Lower lobe of right lung (tissue), 2 donors: ENCODE data around the gene VPS26A. TPM values are rescaled to one million over a fixed set of nuclear protein-coding genes. Genes with fewer than 3 reads are reported as not detected.

ENCODE experiments used
- ATAC-seq, 2 donors: fragments of 200-7000 bp; cut with Tn5 transposase; one replicate each; pipeline ENCODE4 v1.9.1; 2020 to 2022; ENCODE audit warnings: mild to moderate bottlenecking in 2 of 2, moderate library complexity in 2 of 2
- DNase-seq: peaks from one replicate; pipeline ENCODE4 v3.0.0-alpha.2; 2020
- H3K27ac ChIP-seq: fragments of 200-600 bp; one replicate; pipeline ENCODE4 v1.8.0; 2022
- H3K27me3 ChIP-seq: fragments of 200-600 bp; one replicate; pipeline ENCODE4 v1.8.0; 2022; ENCODE audit warnings: low read depth
- H3K36me3 ChIP-seq: fragments of 200-600 bp; one replicate; pipeline ENCODE4 v1.8.0; 2022; ENCODE audit warnings: mild to moderate bottlenecking
- H3K4me1 ChIP-seq: fragments of 200-600 bp; one replicate; pipeline ENCODE4 v1.8.0; 2022
- H3K4me3 ChIP-seq: fragments of 200-600 bp; one replicate; pipeline ENCODE4 v1.8.0; 2022; ENCODE audit warnings: mild to moderate bottlenecking
- H3K9me3 ChIP-seq: fragments of 200-600 bp; one replicate; pipeline ENCODE4 v1.8.0; 2022
- CTCF ChIP-seq: fragments of 200-600 bp; IDR thresholded peaks from one replicate; pipeline ENCODE4 v1.8.0; 2022; ENCODE audit warnings: antibody characterized with exemption, mild to moderate bottlenecking
- intact Hi-C: fragments of 100-400 bp; cut with DNase I; formaldehyde crosslinking; loops from one replicate; pipeline ENCODE4 v1.11.0; 2022
- total RNA-seq: library from RNA; stranded (reverse); fragmentation: NEBNext Ultra II Directional; extraction: Animal tissue kit (Norgen Biotek cat#: 25700); gene quantifications from one replicate; pipeline ENCODE4 v1.2.1, GENCODE V29; 2021
- donor health status: DM: no; HTN: yes; CAD: no; lungs with severe emphysema.

VPS26A gene
- total RNA-seq, 1 donor from 2014 or later, result 51.2 TPM

GRCh38 chr10:69179743-69180524, 56.0 kb downstream of the VPS26A start, which contains the start of gene SUPV3L1:
Gene SUPV3L1 (plus strand): TSS chr10:69180234. CDS start chr10:69180292, 58 bp downstream.
- H3K4me3 ChIP-seq, result peak within 1 kb of the TSS; percentile 100
- intact Hi-C loops, result no loop called here
- no peak for TF ChIP-seq CTCF

GRCh38 chr10:69180525-69181204, 56.7 kb downstream of the VPS26A start:
- peaks cover 30% of the 10 kb centered on the region for H3K4me1 ChIP-seq
- H3K27me3 ChIP-seq, result no peaks in the 10 kb centered on the region
- H3K9me3 ChIP-seq, result no peaks in the 10 kb centered on the region
- intact Hi-C loops, result no loop called here
- no peak for DNase-seq
- H3K4me3 ChIP-seq, result peak overlapping the region; percentile 100
- peak overlapping the region; percentile 96 for H3K27ac ChIP-seq
- TF ChIP-seq CTCF, result no peak
- ATAC-seq, result no peak
- peaks cover 21% of the 10 kb centered on the region for H3K36me3 ChIP-seq

More at GRCh38 chr10:69179743-69180524, 56.0 kb downstream of the VPS26A start, which contains the start of gene SUPV3L1:
- Histone ChIP-seq H3K9me3 (no peaks in the 10 kb centered on the region), H3K36me3 (peaks cover 20% of the 10 kb centered on the region), H3K27me3 (no peaks in the 10 kb centered on the region), H3K4me1 (peaks cover 30% of the 10 kb centered on the region), H3K27ac (peak within 1 kb of the TSS; percentile 96)
- peak; percentile 98 to 99 for ATAC-seq
- peak; percentile 96 for DNase-seq

- Histone ChIP-seq H3K27ac (no peak overlapping the region), H3K27me3 (no peaks in the 10 kb centered on the region), H3K4me1 (peaks cover 30% of the 10 kb centered on the region), H3K4me3 (peak overlapping the region; percentile 100), H3K9me3 (no peaks in the 10 kb centered on the region), H3K36me3 (peaks cover 28% of the 10 kb centered on the region)
- ATAC-seq (no peak), DNase-seq (no peak)
- intact Hi-C loops, result no loop called here
- TF ChIP-seq CTCF, result no peak
Observed at GRCh38 chr10:69181433-69181832, 57.5 kb downstream of the VPS26A start.

DNA sequence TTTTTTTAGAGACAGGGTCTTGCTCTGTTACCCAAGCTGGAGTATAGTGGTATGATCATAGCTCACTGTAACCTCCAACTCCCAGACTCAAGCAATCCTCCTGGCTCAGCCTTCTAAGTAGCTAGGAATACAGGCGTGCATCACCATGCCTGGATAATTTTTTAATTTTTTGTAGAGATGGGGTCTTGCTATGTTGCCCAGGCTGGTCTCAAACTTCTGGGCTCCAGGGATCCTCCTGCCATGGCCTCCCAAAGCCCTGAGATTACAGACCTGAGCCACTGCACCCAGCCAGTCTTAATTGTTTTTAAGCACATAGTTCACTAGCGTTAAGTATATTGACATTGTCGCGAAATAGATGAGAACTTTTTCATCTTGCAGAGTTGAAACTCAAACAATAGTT, 58.0 kb downstream of the VPS26A start:
- Histone ChIP-seq H3K36me3 (peaks cover 34% of the 10 kb centered on the region), H3K27me3 (no peaks in the 10 kb centered on the region), H3K27ac (no peak overlapping the region), H3K4me1 (peaks cover 30% of the 10 kb centered on the region), H3K4me3 (no peak overlapping the region), H3K9me3 (no peaks in the 10 kb centered on the region)
- intact Hi-C loops, result no loop called here
- DNase-seq, result no peak
- no peak for ATAC-seq
- TF ChIP-seq CTCF, result no peak

- Histone ChIP-seq H3K27me3 (no peaks in the 10 kb centered on the region), H3K36me3 (peaks cover 79% of the 10 kb centered on the region), H3K9me3 (no peaks in the 10 kb centered on the region), H3K4me3 (no peak overlapping the region), H3K27ac (no peak overlapping the region), H3K4me1 (peaks cover 11% of the 10 kb centered on the region)
- ATAC-seq (no peak), DNase-seq (no peak)
- no peak for TF ChIP-seq CTCF
- intact Hi-C loops, result no loop called here
Observed at GRCh38 chr10:69186524-69186923, 62.5 kb downstream of the VPS26A start.
